Mesodermal cell (in vitro differentiated cells): ENCODE data around the gene HDLBP.
"Not testable (repeated sequence)": the region's sequence is repeated elsewhere in the genome, so short reads cannot be mapped to it uniquely, and the experiment has no call there.

Experiments used
- H3K27ac ChIP-seq: 2 replicates; pipeline ENCODE4 v1.7.0; 2013; ENCODE audit warnings: mild to moderate bottlenecking, low read depth, low read length, moderate library complexity; ENCODE audit not compliant: severe bottlenecking
- H3K36me3 ChIP-seq: 2 replicates; pipeline ENCODE4 v1.7.1; 2013; ENCODE audit warnings: mild to moderate bottlenecking, low read length, moderate library complexity; ENCODE audit not compliant: control insufficient read depth, insufficient read depth
- H3K4me1 ChIP-seq: one replicate; pipeline ENCODE4 v1.7.1; 2013; ENCODE audit warnings: mild to moderate bottlenecking, low read length; ENCODE audit not compliant: insufficient read depth, control insufficient read depth, poor library complexity, severe bottlenecking
- H3K4me3 ChIP-seq: 2 replicates; pipeline ENCODE4 v1.7.0; 2013; ENCODE audit warnings: low read length, control low read depth, mild to moderate bottlenecking; ENCODE audit not compliant: insufficient read depth, poor library complexity, severe bottlenecking; ENCODE audit errors: extremely low read depth
- H3K9me3 ChIP-seq: 2 replicates; pipeline ENCODE4 v1.7.1; 2013; ENCODE audit warnings: mild to moderate bottlenecking, low read length, moderate library complexity; ENCODE audit not compliant: control insufficient read depth
- WGBS, 2 experiments: methylation state at CpG; one replicate each; pipeline ENCODE4 v1.1.5; 2013; ENCODE audit warnings: missing lambda C conversion rate in 2 of 2; ENCODE audit not compliant: insufficient coverage in 2 of 2; 5-methylcytosine and 5-hydroxymethylcytosine counted together

The HDLBP gene

DNA sequence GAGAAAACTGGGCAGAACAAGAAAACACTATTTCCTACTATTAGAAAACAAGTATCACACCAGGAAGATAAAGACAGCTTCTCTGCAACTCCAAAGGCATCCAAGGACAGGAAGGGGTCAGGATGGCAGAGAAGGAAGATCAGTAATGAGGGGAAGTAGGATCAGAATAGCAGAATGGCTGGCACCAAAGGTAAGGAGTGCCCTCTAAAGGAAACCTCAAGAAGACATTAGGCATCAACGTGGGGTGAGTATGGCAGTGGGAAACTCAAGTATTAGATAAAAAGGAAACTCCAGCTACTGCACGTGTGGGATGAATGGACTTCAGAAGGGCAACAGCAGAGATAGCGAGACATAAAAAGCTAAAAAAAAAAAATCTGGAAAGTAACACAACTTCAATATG, 25.9 kb downstream of the HDLBP start:
- H3K36me3 ChIP-seq, result peaks cover 39% of the 10 kb centered on the region
- H3K4me3 ChIP-seq, result no peak overlapping the region
- H3K27ac ChIP-seq, result no peak overlapping the region
- no peaks in the 10 kb centered on the region for H3K4me1 ChIP-seq
- H3K9me3 ChIP-seq, result no peaks in the 10 kb centered on the region
- 75 to 80% methylated on average over 2 to 3 of the region's 3 CpGs for WGBS, 2 experiments

DNA sequence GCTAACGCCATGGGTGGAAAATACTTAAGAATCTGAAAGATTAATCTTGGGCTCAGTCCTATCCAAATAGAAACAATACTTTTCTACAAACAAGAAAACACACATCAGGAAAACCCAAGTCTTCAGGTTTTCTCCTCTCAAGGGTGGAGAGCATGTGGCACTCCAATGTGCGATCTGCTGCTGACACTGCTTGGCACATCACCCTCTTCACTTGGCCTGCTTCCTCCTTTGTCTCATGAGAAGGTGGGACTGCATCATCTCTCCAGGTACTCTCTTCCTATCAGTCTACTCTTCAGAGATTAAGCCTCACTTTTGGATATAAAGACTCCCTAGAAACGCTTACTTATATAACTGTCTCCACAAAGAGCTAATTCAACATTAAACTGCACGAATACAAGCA, 26.4 kb downstream of the HDLBP start:
- Histone ChIP-seq H3K4me1 (no peaks in the 10 kb centered on the region), H3K9me3 (no peaks in the 10 kb centered on the region), H3K27ac (no peak overlapping the region), H3K4me3 (no peak overlapping the region), H3K36me3 (peaks cover 38% of the 10 kb centered on the region)
- 98 to 100% methylated on average over 2 to 4 of the region's 4 CpGs for WGBS, 2 experiments

DNA sequence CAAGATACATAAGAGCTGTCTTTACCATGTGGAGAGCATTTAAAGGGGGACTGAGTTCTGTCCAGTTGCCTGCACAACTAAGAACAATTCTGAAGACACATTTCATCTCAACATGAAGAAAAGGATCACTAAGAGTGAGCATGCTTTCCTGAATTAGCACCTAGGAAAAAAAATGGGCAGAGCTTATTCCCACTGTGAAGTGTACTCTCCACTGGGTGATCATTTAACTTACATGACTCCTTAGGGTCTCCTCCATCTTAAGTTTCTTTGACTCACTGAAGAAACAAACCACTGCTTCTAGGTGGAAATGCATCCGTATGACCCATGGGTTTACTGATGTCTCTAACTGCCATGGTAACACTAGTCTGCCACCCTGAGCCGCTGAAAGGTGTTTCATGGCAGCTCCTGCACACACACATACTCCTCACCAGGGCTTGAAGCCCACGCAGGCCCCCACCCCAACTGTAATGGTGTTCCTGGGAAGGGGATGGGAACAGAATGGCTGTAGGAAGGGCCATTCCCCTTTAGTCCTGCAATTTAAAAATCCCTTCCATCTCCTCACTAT, 27.1 kb downstream of the HDLBP start:
- WGBS, 2 experiments, result 100% methylated on average over 1 of the region's 3 CpGs
- H3K27ac ChIP-seq, result no peak overlapping the region

DNA sequence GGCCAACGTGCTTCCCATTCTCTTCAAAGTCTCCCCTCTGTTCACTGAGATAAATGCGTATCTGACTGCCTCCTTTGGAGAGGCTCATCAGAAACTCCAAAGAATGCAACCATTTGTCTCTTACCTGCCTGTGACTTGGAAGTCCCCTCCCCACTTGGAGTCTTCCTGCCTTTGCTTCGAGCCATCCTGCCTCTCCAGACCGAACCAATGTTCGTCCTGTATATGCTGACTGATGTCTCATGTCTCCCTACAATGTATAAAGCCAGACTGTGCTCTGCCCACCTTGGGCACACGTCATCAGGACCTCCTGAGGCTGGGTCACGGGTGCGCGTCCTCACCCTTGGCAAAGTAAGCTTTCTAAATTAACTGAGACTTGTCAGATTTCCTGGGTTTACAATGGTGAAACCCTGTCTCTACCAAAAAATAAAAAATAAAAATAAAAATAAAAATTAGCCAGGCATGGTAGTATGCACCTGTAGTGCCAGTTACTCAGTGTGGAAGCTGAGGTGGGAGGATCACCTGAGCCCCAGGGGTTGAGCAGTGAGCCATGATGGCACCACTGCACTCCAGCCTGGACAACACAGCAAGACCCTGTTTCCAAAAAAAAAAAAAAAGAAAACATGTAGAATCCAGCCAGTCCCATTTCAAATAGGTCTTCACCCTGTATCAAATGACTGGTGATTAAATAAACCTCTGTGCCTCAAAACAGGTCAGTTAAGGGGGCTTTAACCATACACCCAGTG, 29.0 kb downstream of the HDLBP start:
- Histone ChIP-seq H3K4me3 (no peak overlapping the region), H3K36me3 (peaks cover 35% of the 10 kb centered on the region), H3K9me3 (no peaks in the 10 kb centered on the region), H3K4me1 (no peaks in the 10 kb centered on the region), H3K27ac (no peak overlapping the region)
- WGBS, 2 experiments, result 88 to 93% methylated on average over 9 of the region's 9 CpGs

More for the DNA sequence above, 27.1 kb downstream of the HDLBP start:
- Histone ChIP-seq H3K4me1 (no peaks in the 10 kb centered on the region), H3K9me3 (no peaks in the 10 kb centered on the region), H3K36me3 (peaks cover 35% of the 10 kb centered on the region), H3K4me3 (no peak overlapping the region)

DNA sequence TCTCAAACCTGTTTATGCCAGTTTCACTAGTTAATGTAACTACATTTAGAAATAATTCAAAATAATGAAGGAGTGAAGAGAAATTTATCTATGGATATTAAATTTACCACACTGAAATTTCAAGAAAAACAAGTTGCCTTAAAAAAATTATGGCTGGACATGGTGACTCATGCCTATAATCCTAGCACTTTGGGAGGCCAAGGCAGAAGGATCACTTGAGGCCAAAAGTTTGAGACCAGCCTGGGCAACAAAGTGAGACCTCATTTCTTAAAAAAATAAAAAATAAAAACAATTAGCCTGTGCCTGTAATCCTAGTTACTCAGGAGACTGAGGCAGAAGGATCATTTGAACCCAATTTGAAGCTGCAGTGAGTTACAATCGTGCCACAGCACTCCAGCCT, 29.9 kb downstream of the HDLBP start:
- WGBS, 2 experiments, result 89 to 100% methylated on average over 1 of the region's 1 CpG
- H3K27ac ChIP-seq, result no peak overlapping the region
- no peaks in the 10 kb centered on the region for H3K4me1 ChIP-seq
- H3K9me3 ChIP-seq, result no peaks in the 10 kb centered on the region
- peaks cover 35% of the 10 kb centered on the region for H3K36me3 ChIP-seq
- no peak overlapping the region for H3K4me3 ChIP-seq

DNA sequence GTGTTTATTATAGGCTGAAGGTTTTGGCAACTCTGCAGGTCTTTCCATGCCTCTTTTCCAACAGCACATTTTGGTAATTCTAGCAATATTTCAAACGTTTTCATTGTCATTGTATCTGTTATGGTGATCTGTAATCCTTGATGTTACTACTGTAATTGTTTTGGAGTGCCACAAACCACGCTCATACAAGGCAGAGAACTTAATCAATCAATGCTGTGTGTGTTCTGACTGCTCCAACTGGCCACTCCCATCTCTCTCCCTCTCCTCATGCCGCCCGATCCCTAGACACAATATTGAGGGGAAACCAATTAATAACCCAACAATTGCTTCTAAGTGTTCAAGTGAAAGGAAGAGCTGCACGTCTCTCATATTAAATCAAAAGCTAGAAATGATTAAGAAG, 32.9 kb downstream of the HDLBP start:
- Histone ChIP-seq H3K9me3 (no peaks in the 10 kb centered on the region), H3K36me3 (peaks cover 12% of the 10 kb centered on the region), H3K4me3 (no peak overlapping the region), H3K4me1 (peaks cover 8% of the 10 kb centered on the region), H3K27ac (no peak overlapping the region)
- 79% methylated on average over 2 of the region's 5 CpGs; no CpG with 5 or more reads in 1 of the 2 experiments for WGBS, 2 experiments

DNA sequence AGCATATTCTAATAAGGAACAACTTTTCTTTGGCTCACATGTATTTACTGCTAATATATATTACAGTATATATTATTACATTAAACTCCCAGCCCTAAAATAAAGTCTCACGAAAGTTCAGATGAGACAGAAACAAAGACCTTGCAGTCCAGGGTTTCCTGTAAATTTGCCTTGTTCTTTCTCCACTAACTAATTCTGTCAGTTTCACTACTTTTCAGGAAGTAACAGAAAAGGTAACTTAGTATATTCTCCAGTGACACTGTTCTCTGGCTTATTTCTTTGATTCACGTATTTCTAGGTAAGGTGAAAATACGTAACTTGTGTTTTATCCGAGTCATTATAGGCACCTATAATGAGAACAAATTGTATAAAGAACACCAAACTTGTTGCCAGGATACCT, 35.2 kb downstream of the HDLBP start:
- 93% methylated on average over 2 of the region's 4 CpGs; no CpG with 5 or more reads in 1 of the 2 experiments for WGBS, 2 experiments
- H3K27ac ChIP-seq, result no peak overlapping the region
- H3K36me3 ChIP-seq, result peaks cover 4% of the 10 kb centered on the region
- peaks cover 8% of the 10 kb centered on the region for H3K4me1 ChIP-seq
- H3K4me3 ChIP-seq, result no peak overlapping the region
- no peaks in the 10 kb centered on the region for H3K9me3 ChIP-seq

DNA sequence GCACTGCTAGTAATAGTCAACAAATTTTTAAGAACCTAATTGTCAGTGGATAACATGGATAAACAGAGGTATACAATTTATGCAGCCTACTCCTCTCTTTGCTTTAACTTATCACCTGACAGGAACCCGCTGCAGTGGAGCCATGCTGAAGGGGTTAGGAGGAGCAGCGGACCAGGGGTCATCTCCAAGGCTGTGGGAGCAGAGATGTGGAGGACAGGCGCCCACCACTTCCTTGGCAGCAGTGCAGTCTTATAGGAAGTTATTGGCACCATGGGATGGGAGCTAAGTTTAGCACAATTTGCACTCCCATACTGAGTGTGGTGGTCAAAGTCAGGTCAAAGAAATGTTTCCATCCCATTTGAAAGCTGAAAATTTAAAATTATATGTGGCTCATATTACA, 35.6 kb downstream of the HDLBP start:
- H3K4me3 ChIP-seq, result no peak overlapping the region
- peaks cover under 1% of the 10 kb centered on the region for H3K36me3 ChIP-seq
- H3K27ac ChIP-seq, result peak overlapping the region; percentile 72
- H3K4me1 ChIP-seq, result peaks cover 8% of the 10 kb centered on the region
- 92 to 100% methylated on average over 2 to 3 of the region's 3 CpGs for WGBS, 2 experiments
- no peaks in the 10 kb centered on the region for H3K9me3 ChIP-seq

DNA sequence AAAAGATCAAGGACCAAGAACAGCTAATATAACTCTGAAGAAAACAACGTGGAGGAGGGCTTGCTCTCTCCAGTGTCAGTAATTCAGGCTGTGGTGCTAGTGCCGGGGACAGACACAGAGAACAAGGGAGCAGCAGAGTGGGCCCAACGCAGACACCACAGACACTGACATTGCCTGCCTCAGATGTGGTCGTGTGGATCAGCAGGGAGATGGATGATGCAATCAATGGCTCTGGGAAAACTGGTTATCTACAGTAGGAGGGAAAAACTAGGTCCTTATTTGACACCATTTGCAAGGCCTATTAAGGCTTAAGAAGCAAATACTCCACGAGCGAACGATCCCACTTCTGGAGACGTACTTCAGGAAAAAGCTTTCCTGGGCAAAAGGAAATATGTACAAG, 36.1 kb downstream of the HDLBP start:
- Histone ChIP-seq H3K4me3 (no peak overlapping the region), H3K36me3 (no peaks in the 10 kb centered on the region), H3K4me1 (peaks cover 10% of the 10 kb centered on the region), H3K9me3 (no peaks in the 10 kb centered on the region), H3K27ac (peak overlapping the region; percentile 72)
- WGBS, 2 experiments, result 70 to 75% methylated on average over 8 of the region's 8 CpGs

DNA sequence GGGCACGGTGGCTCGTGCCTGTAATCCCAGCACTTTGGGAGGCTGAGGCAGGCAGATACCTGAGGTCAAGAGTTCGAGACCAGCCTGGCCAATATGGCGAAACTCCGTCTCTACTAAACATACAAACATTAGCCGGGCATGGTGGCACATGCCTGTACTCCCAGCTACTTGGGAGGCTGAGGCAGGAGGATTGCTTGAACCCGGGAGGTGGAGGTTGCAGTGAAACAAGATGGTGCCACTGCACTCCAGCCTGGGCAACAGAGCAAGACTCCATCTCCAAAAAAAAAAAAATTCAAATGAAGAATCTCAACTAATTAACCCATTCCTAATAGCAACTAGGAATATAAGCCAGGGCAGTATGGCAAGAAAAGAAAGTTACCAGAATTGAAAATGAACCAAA, 37.2 kb downstream of the HDLBP start:
- H3K36me3 ChIP-seq, H3K9me3 ChIP-seq, H3K27ac ChIP-seq, H3K4me3 ChIP-seq: not testable (repeated sequence)
- 89 to 95% methylated on average over 6 of the region's 7 CpGs for WGBS, 2 experiments
- peaks cover 12% of the 10 kb centered on the region for H3K4me1 ChIP-seq

DNA sequence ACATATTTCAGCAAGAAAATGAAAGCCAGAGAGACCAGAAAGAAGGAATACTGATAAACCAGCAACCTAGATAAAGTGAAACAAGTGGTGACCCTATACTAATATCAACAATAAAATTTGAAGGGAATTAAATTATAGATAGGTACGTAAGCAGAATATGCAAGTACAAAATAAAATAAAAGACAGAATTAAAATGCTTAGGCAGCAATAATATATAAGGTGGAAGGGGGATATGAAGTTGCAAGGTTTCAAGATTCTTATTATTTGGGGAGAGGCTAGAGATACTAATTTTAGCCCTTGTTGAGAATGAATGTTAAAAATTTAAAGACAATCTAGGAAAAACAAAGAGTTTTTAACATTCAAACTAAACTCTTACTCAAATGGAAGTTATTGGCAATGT, 39.6 kb downstream of the HDLBP start:
- Histone ChIP-seq H3K4me1 (peaks cover 21% of the 10 kb centered on the region), H3K9me3 (no peaks in the 10 kb centered on the region), H3K27ac (no peak overlapping the region), H3K4me3 (no peak overlapping the region), H3K36me3 (peaks cover 3% of the 10 kb centered on the region)
- WGBS, 2 experiments, result no CpG with 5 or more reads among the region's 1 CpG
